Fibroblast of lung (primary cell): ENCODE measurements around the gene EIF4E2. TPM values are rescaled to one million over a fixed set of nuclear protein-coding genes. Genes with fewer than 3 reads are reported as not detected.

Source experiments
- DNase-seq, 2 donors: peaks; one replicate each; pipeline versions ENCODE4 v3.0.0 to v3.0.0-alpha.2; 2010; ENCODE audit warnings: low read depth in 2 of 2
- H2AFZ ChIP-seq: 2 replicates; pipeline ENCODE4 v1.5.1; 2012; ENCODE audit warnings: low read length, control low read depth, inconsistent platforms
- H3K27ac ChIP-seq: 2 replicates; pipeline ENCODE4 v1.5.1; 2011; ENCODE audit warnings: low read length, control low read depth; ENCODE audit not compliant: insufficient read depth
- H3K27me3 ChIP-seq: 2 replicates; pipeline ENCODE4 v1.5.1; 2011; ENCODE audit warnings: mild to moderate bottlenecking, low read length; ENCODE audit not compliant: control insufficient read depth, insufficient read depth
- H3K36me3 ChIP-seq: 2 replicates; pipeline ENCODE4 v1.5.1; 2011; ENCODE audit warnings: low read length; ENCODE audit not compliant: control insufficient read depth, insufficient read depth
- H3K4me1 ChIP-seq: 2 replicates; pipeline ENCODE4 v1.5.1; 2011; ENCODE audit warnings: low read length; ENCODE audit not compliant: control insufficient read depth, insufficient read depth; ENCODE audit errors: extremely low read depth
- H3K4me2 ChIP-seq: 2 replicates; pipeline ENCODE4 v1.5.1; 2011; ENCODE audit warnings: low read length, control low read depth; ENCODE audit not compliant: insufficient read depth; ENCODE audit errors: extremely low read depth
- H3K4me3 ChIP-seq, 4 experiments: fragments of 200-600 bp in 1 of 4; sonication (generic) in 1 of 4; replicated peaks in 1 of 4; 2 replicates each; pipeline ENCODE4 v1.5.1; 2011 to 2016; ENCODE audit warnings: low read length in 4 of 4, low read depth in 3 of 4, mild to moderate bottlenecking in 3 of 4, control low read depth in 2 of 4, inconsistent platforms in 1 of 4, mixed read lengths in 1 of 4; ENCODE audit not compliant: insufficient read depth in 1 of 4; ENCODE audit errors: control extremely low read depth in 1 of 4
- H3K79me2 ChIP-seq: 2 replicates; pipeline ENCODE4 v1.5.1; 2012; ENCODE audit warnings: mild to moderate bottlenecking, low read length, inconsistent platforms; ENCODE audit not compliant: control insufficient read depth, insufficient read depth
- H3K9ac ChIP-seq: 2 replicates; pipeline ENCODE4 v1.5.1; 2011; ENCODE audit warnings: mild to moderate bottlenecking, low read length, control low read depth; ENCODE audit not compliant: insufficient read depth
- H3K9me3 ChIP-seq: 2 replicates; pipeline ENCODE4 v1.5.1; 2012; ENCODE audit warnings: low read depth, low read length; ENCODE audit not compliant: control insufficient read depth, insufficient read depth
- H4K20me1 ChIP-seq: 2 replicates; pipeline ENCODE4 v1.5.1; 2011; ENCODE audit warnings: low read length; ENCODE audit not compliant: control insufficient read depth, insufficient read depth; ENCODE audit errors: extremely low read depth
- CTCF ChIP-seq, 2 donors: IDR thresholded peaks in 1 of 2; conservative IDR thresholded peaks in 1 of 2; 1 replicate in 1 of 2; 2 replicates in 1 of 2; pipeline ENCODE4 v1.5.1; 2011 to 2012; ENCODE audit warnings: low read length in 2 of 2, control low read depth in 1 of 2, inconsistent platforms in 1 of 2, low read depth in 1 of 2, mild to moderate bottlenecking in 1 of 2
- EZH2 ChIP-seq: IDR thresholded peaks from 2 replicates; pipeline ENCODE4 v1.5.1; 2012; ENCODE audit warnings: low read length, control low read depth, mild to moderate bottlenecking; ENCODE audit errors: missing control alignments
- polyA plus RNA-seq, 2 donors: library from polyadenylated mRNA; depleted of rRNA in 1 of 2; stranded (reverse) in 1 of 2; unstranded in 1 of 2; fragments of >200 nt; gene quantifications; 2 replicates each; pipeline ENCODE4 v1.2.1, GENCODE V29; 2011 to 2012; ENCODE audit warnings: missing spikeins in 1 of 2
- total RNA-seq: library from RNA; depleted of rRNA; stranded (reverse); fragments of >200 nt; gene quantifications from 2 replicates; pipeline ENCODE4 v1.2.1, GENCODE V29; 2014

The EIF4E2 gene
- total and polyA plus RNA-seq, 2 donors (not counting 1 experiment from before 2014, with no cell fraction given): 77.6 to 101 TPM

- Histone ChIP-seq H3K27ac (no peak overlapping the region), H3K79me2 (no peaks in the 10 kb centered on the region), H4K20me1 (no peaks in the 10 kb centered on the region), H3K27me3 (no peaks in the 10 kb centered on the region), H3K9me3 (no peaks in the 10 kb centered on the region), H3K4me3 (no peak overlapping the region), H3K4me1 (no peaks in the 10 kb centered on the region), H2AFZ (no peak overlapping the region), H3K36me3 (no peaks in the 10 kb centered on the region), H3K4me2 (no peak overlapping the region), H3K9ac (no peak overlapping the region)
- no peak for DNase-seq
- TF ChIP-seq CTCF (conservative IDR thresholded peaks at IDR 0.05 in 1 of 2, IDR thresholded peaks at IDR 0.05 in 1 of 2; ENCODE audit: low read depth in 1 of 2, low read length in 2 of 2): no peak
- TF ChIP-seq EZH2: no peak
These were observed 60.6 kb downstream of the EIF4E2 start for GRCh38 chr2:232611061-232611460.

DNA sequence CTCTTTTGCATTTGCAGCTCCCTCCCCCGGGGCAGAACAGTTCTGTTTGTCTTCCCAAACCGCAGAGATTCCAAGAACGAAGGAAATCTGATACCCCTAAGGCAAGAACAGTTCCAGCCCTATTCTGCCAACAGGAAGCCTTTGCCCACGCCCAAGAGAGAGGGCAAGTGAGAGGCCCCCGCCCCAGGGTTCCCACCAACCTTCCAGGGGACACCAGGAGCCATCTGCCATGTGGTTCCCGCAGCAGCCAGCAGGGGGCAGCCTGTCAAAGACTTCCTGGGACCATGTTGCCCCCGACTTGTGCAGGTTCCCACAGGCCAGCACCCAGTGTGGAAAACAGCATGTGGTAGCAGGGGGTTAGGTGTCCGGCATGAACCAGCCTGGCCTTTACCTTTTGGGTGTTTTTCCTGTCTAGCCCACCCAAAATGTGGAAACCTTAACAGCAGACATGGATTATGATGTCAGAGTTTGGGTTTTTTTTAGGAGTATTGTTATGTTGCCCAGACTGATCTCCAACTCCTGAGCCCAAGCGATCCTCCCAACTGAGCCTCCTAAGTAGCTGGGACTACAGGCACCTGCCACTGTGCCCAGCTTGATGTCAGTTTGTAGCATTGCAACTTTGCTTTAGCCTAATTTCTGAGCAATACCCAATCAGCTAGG is 61.2 kb downstream of the EIF4E2 start:
- DNase-seq: peak; percentile 63 to 74
- Histone ChIP-seq H3K36me3 (no peaks in the 10 kb centered on the region), H3K79me2 (no peaks in the 10 kb centered on the region), H3K4me2 (no peak overlapping the region), H3K9me3 (no peaks in the 10 kb centered on the region), H3K9ac (no peak overlapping the region), H3K4me3 (no peak overlapping the region), H2AFZ (no peak overlapping the region), H3K27ac (no peak overlapping the region), H3K27me3 (no peaks in the 10 kb centered on the region), H3K4me1 (no peaks in the 10 kb centered on the region), H4K20me1 (no peaks in the 10 kb centered on the region)
- peak; percentile 69 to 85 for TF ChIP-seq CTCF (conservative IDR thresholded peaks at IDR 0.05 in 1 of 2, IDR thresholded peaks at IDR 0.05 in 1 of 2; ENCODE audit: low read depth in 1 of 2, low read length in 2 of 2)
- no peak for TF ChIP-seq EZH2

GRCh38 chr2:232613538-232614134 is 63.1 kb downstream of the EIF4E2 start:
- Histone ChIP-seq H3K4me2 (no peak overlapping the region), H3K9me3 (no peaks in the 10 kb centered on the region), H3K36me3 (no peaks in the 10 kb centered on the region), H3K27ac (no peak overlapping the region), H3K27me3 (no peaks in the 10 kb centered on the region), H3K79me2 (no peaks in the 10 kb centered on the region), H2AFZ (no peak overlapping the region), H3K4me3 (no peak overlapping the region), H3K4me1 (no peaks in the 10 kb centered on the region), H3K9ac (no peak overlapping the region), H4K20me1 (no peaks in the 10 kb centered on the region)
- no peak for DNase-seq
- TF ChIP-seq EZH2 (no peak), CTCF (conservative IDR thresholded peaks at IDR 0.05 in 1 of 2, IDR thresholded peaks at IDR 0.05 in 1 of 2; ENCODE audit: low read depth in 1 of 2, low read length in 2 of 2) (no peak)
